ENCODE results near the gene PXDN.

Gene PXDN

GRCh38 chr2:1693723-1694122 is 50.6 kb downstream of the PXDN start:
- Histone ChIP-seq H3K36me3 (ENCODE audit: insufficient read depth, low read length) (peaks cover 43% of the 10 kb centered on the region), H3K4me3 (no peak overlapping the region)

GRCh38 chr2:1692342-1692741 is 52.0 kb downstream of the PXDN start:
- DNase-seq (ENCODE audit: low read depth, low spot score) = no peak
- TF ChIP-seq POLR2AphosphoS5 (IDR thresholded peaks at IDR 0.05; ENCODE audit: borderline replicate concordance, low read depth, low read length) = no peak

More at GRCh38 chr2:1693723-1694122, 50.6 kb downstream of the PXDN start:
- Histone ChIP-seq H3K9ac (ENCODE audit: insufficient read length) (no peak overlapping the region), H3K9me3 (ENCODE audit: low read depth, low read length) (no peaks in the 10 kb centered on the region), H3K27ac (no peak overlapping the region)
- TF ChIP-seq EZH2 (IDR thresholded peaks at IDR 0.05) (no peak), POLR2AphosphoS5 (IDR thresholded peaks at IDR 0.05; ENCODE audit: borderline replicate concordance, low read depth, low read length) (no peak), FOXP2 (optimal IDR thresholded peaks at IDR 0.05; ENCODE audit: control extremely low read depth, extremely low read length, insufficient read depth) (no peak)
- DNase-seq (ENCODE audit: low read depth, low spot score) = no peak

GRCh38 chr2:1691366-1691765 is 52.9 kb downstream of the PXDN start:
- H3K4me3 ChIP-seq = no peak overlapping the region
- no peaks in the 10 kb centered on the region for H3K9me3 ChIP-seq (ENCODE audit: low read depth, low read length)
- no peak overlapping the region for H3K27ac ChIP-seq
- peaks cover 63% of the 10 kb centered on the region for H3K36me3 ChIP-seq (ENCODE audit: insufficient read depth, low read length)
- DNase-seq (ENCODE audit: low read depth, low spot score) = no peak
- TF ChIP-seq EZH2 (IDR thresholded peaks at IDR 0.05) = no peak
- TF ChIP-seq FOXP2 (optimal IDR thresholded peaks at IDR 0.05; ENCODE audit: control extremely low read depth, extremely low read length, insufficient read depth) = no peak
- TF ChIP-seq POLR2AphosphoS5 (IDR thresholded peaks at IDR 0.05; ENCODE audit: borderline replicate concordance, low read depth, low read length) = no peak
- no peak overlapping the region for H3K9ac ChIP-seq (ENCODE audit: insufficient read length)

More at GRCh38 chr2:1692342-1692741, 52.0 kb downstream of the PXDN start:
- Histone ChIP-seq H3K36me3 (ENCODE audit: insufficient read depth, low read length) (peaks cover 55% of the 10 kb centered on the region), H3K9ac (ENCODE audit: insufficient read length) (no peak overlapping the region), H3K4me3 (no peak overlapping the region), H3K9me3 (ENCODE audit: low read depth, low read length) (no peaks in the 10 kb centered on the region), H3K27ac (no peak overlapping the region)

GRCh38 chr2:1690056-1690775 is 54.1 kb downstream of the PXDN start:
- TF ChIP-seq POLR2AphosphoS5 (IDR thresholded peaks at IDR 0.05; ENCODE audit: borderline replicate concordance, low read depth, low read length) (no peak), EZH2 (IDR thresholded peaks at IDR 0.05) (no peak)
- Histone ChIP-seq H3K9me3 (ENCODE audit: low read depth, low read length) (no peaks in the 10 kb centered on the region), H3K36me3 (ENCODE audit: insufficient read depth, low read length) (peaks cover 68% of the 10 kb centered on the region), H3K4me3 (no peak overlapping the region), H3K9ac (ENCODE audit: insufficient read length) (no peak overlapping the region), H3K27ac (no peak overlapping the region)
- DNase-seq (ENCODE audit: low read depth, low spot score) = no peak

GRCh38 chr2:1688859-1689258 is 55.5 kb downstream of the PXDN start:
- no peak overlapping the region for H3K9ac ChIP-seq (ENCODE audit: insufficient read length)

GRCh38 chr2:1688161-1688560 is 56.2 kb downstream of the PXDN start:
- no peak for TF ChIP-seq FOXP2 (optimal IDR thresholded peaks at IDR 0.05; ENCODE audit: control extremely low read depth, extremely low read length, insufficient read depth)
- TF ChIP-seq EZH2 (IDR thresholded peaks at IDR 0.05) = no peak
- no peak for TF ChIP-seq POLR2AphosphoS5 (IDR thresholded peaks at IDR 0.05; ENCODE audit: borderline replicate concordance, low read depth, low read length)
- Histone ChIP-seq H3K27ac (no peak overlapping the region), H3K36me3 (ENCODE audit: insufficient read depth, low read length) (peaks cover 76% of the 10 kb centered on the region), H3K9me3 (ENCODE audit: low read depth, low read length) (no peaks in the 10 kb centered on the region), H3K4me3 (no peak overlapping the region), H3K9ac (ENCODE audit: insufficient read length) (no peak overlapping the region)
- no peak for DNase-seq (ENCODE audit: low read depth, low spot score)

More at GRCh38 chr2:1688859-1689258, 55.5 kb downstream of the PXDN start:
- Histone ChIP-seq H3K27ac (no peak overlapping the region), H3K9me3 (ENCODE audit: low read depth, low read length) (no peaks in the 10 kb centered on the region), H3K4me3 (no peak overlapping the region), H3K36me3 (ENCODE audit: insufficient read depth, low read length) (peaks cover 69% of the 10 kb centered on the region)
- DNase-seq (ENCODE audit: low read depth, low spot score) = no peak
- TF ChIP-seq FOXP2 (optimal IDR thresholded peaks at IDR 0.05; ENCODE audit: control extremely low read depth, extremely low read length, insufficient read depth) = no peak
- TF ChIP-seq POLR2AphosphoS5 (IDR thresholded peaks at IDR 0.05; ENCODE audit: borderline replicate concordance, low read depth, low read length) = no peak
- TF ChIP-seq EZH2 (IDR thresholded peaks at IDR 0.05) = no peak

GRCh38 chr2:1687254-1687653 is 57.1 kb downstream of the PXDN start:
- TF ChIP-seq EZH2 (IDR thresholded peaks at IDR 0.05) = no peak
- TF ChIP-seq POLR2AphosphoS5 (IDR thresholded peaks at IDR 0.05; ENCODE audit: borderline replicate concordance, low read depth, low read length) = no peak
- TF ChIP-seq FOXP2 (optimal IDR thresholded peaks at IDR 0.05; ENCODE audit: control extremely low read depth, extremely low read length, insufficient read depth) = no peak
- H3K4me3 ChIP-seq = no peak overlapping the region
- H3K9ac ChIP-seq (ENCODE audit: insufficient read length) = no peak overlapping the region
- H3K27ac ChIP-seq = no peak overlapping the region
- H3K9me3 ChIP-seq (ENCODE audit: low read depth, low read length) = no peaks in the 10 kb centered on the region
- DNase-seq (ENCODE audit: low read depth, low spot score) = no peak
- peaks cover 72% of the 10 kb centered on the region for H3K36me3 ChIP-seq (ENCODE audit: insufficient read depth, low read length)

- no peak for DNase-seq (ENCODE audit: low read depth, low spot score)
- no peak for TF ChIP-seq POLR2AphosphoS5 (IDR thresholded peaks at IDR 0.05; ENCODE audit: borderline replicate concordance, low read depth, low read length)
- TF ChIP-seq FOXP2 (optimal IDR thresholded peaks at IDR 0.05; ENCODE audit: control extremely low read depth, extremely low read length, insufficient read depth) = no peak
- no peak for TF ChIP-seq EZH2 (IDR thresholded peaks at IDR 0.05)
- H3K9ac ChIP-seq (ENCODE audit: insufficient read length) = no peak overlapping the region
- H3K36me3 ChIP-seq (ENCODE audit: insufficient read depth, low read length) = peaks cover 70% of the 10 kb centered on the region
- no peak overlapping the region for H3K27ac ChIP-seq
- H3K9me3 ChIP-seq (ENCODE audit: low read depth, low read length) = no peaks in the 10 kb centered on the region
- no peak overlapping the region for H3K4me3 ChIP-seq
Measured at GRCh38 chr2:1686784-1687105, 57.6 kb downstream of the PXDN start.
